Fibroblast of skin of left quadriceps (primary cell): Measurements from ENCODE around the gene TEX22.

Source experiments
- DNase-seq, 2 experiments: peaks; one replicate each; pipeline ENCODE4 v3.0.0-alpha.2; 2013; ENCODE audit warnings: low read depth in 2 of 2

Gene TEX22

GRCh38 chr14:105400016-105400415, 1.7 kb downstream of the TEX22 start:
- no peak for DNase-seq

- DNase-seq, result no peak
Measured at GRCh38 chr14:105401699-105402098, 3.4 kb downstream of the TEX22 start.

GRCh38 chr14:105408592-105408991, 10.3 kb downstream of the TEX22 start:
- DNase-seq, result no peak

DNA sequence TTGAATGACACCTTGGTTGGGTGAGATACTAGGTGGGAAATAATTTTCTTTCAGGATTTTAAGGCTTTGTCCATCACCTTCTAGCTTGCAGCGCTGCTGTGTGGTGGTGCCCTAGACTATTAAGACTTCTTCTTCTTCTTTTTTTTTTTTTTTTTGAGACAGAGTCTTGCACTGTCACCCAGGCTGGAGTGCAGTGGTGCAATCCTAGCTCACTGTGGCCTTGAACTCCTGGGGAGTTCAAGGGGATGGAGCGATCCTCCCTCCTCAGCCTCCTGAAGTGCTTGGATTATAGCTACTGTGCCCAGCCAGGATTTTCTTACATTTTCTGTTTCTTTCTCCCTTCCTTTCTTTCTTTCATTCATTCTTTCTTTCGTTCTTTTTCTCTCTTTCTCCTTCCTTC, 11.0 kb downstream of the TEX22 start:
- no peak for DNase-seq

DNA sequence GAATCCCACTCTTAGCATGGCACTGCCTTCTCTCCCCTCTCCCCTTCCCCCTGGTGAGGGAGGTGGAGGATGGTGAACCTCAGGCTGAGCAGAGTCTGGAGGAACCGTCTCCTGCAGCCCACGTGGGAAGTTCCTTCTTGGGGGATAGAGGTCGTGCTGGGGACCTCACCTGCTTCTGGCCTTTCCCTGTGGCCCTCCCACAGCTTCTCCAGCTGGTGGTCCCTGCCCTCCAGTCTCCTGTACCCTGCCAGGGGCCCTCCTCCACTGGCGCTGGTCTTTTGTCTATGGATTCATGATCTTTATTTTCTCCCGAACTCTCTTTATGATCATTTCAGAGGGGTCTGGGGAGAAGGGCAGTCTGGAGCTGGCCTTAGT, 12.3 kb downstream of the TEX22 start:
- DNase-seq, result no peak

GRCh38 chr14:105411017-105411941, 12.9 kb downstream of the TEX22 start:
- DNase-seq, result no peak

GRCh38 chr14:105411985-105412770, 13.8 kb downstream of the TEX22 start:
- no peak for DNase-seq

- no peak for DNase-seq
Measured at GRCh38 chr14:105412771-105413543, 14.6 kb downstream of the TEX22 start.

GRCh38 chr14:105413544-105413886, 15.2 kb downstream of the TEX22 start:
- no peak for DNase-seq

GRCh38 chr14:105414456-105415371, 16.4 kb downstream of the TEX22 start:
- DNase-seq, result peak; percentile 31 to 37

- no peak for DNase-seq
Measured at GRCh38 chr14:105415481-105416428, 17.4 kb downstream of the TEX22 start.

DNA sequence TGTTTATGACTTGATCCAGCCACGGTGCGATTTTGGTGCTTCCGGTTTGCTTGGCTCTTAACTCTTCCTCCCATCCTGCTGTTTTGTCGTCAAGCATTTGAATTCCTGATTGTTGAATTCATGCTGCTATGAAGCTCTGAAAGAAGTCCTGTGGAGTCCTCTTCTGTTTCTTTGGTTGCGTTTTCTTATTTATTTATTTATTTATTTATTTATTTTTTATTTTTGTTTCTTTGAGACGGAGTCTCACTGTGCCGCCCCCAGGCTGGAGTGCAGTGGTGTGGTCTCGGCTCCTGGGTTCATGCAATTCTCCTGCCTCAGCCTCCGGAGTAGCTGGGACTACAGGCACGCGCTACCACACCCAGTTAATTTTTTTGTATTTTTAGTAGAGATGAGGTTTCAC, 18.3 kb downstream of the TEX22 start:
- no peak for DNase-seq

GRCh38 chr14:105417690-105418121, 19.4 kb downstream of the TEX22 start:
- no peak for DNase-seq

- DNase-seq, result no peak
Measured at GRCh38 chr14:105418269-105419194, 20.2 kb downstream of the TEX22 start.

- no peak for DNase-seq
Measured at GRCh38 chr14:105419195-105420091, 21.1 kb downstream of the TEX22 start, which contains the start of gene MTA1. TSS of gene MTA1 (plus strand) at chr14:105419827. CDS start at chr14:105420036, 209 bp downstream.

DNA sequence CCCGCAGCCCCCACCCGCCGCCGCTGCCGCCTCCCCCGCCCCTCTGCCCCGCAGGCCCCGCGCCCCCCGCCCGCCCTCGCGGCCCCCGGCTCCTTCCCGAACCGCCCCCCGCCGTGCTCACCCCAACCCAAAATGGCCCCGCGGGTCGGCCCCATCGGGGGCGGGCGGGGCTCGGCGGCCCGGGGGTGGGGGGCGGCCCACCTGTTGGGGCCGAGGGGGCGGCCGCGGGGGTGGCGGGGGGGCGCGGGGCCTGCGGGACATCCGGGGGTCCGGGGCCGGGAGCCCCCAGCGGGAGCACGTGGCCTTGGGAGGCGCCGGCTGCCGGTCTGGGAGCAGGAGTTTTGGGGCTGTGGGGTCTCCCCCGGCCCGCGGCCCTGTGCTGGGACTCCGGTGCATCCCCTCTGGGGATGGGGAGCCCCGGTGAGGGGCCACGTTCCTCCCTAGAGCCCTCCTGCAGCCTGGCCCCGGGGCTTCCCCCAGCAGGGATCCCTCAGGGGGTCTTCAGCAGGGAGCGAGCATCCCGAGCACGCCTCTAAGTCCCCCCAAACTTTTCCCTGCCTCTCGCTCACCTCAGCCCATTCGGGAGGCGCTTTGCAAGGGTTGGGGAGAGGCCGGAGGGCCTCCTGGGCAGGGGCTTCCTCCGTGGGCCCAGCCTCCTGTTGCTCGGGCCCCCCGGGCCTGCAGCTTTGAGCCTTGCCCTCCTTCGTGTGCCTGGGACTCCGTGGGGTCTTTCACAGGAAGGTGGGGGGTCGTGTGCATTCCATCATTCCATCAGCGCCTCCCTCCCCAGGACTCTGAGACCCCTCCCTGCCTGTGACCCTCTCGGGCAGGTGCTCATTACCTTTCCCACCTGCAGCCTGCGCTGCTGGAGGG, 22.0 kb downstream of the TEX22 start:
- no peak for DNase-seq
